ENCODE measurements around the gene PACRG. TPM values are rescaled to one million over a fixed set of nuclear protein-coding genes. Genes with fewer than 3 reads are reported as not detected.

PACRG gene
- total and polyA plus RNA-seq, 10 of the 15 experiments (the other 5 are each of a cell fraction or from before 2014, with no cell fraction given) = not detected

GRCh38 chr6:162998777-162999176, 271.0 kb downstream of the PACRG start:
- Histone ChIP-seq H3K27me3 (replicated peaks in 1 of 2; ENCODE audit: control insufficient read depth in 2 of 2, insufficient read depth in 2 of 2, low read length in 1 of 2) (no peaks in the 10 kb centered on the region), H3K27ac (ENCODE audit: control insufficient read depth, insufficient read depth) (no peak overlapping the region), H3K4me1 (ENCODE audit: control insufficient read depth, insufficient read depth, low read length) (peaks cover 14% of the 10 kb centered on the region; the same call in 1 of the 2 replicates), H2AFZ (ENCODE audit: control insufficient read depth, low read depth, low read length) (no peak overlapping the region), H3K9ac (ENCODE audit: control insufficient read depth, insufficient read depth, low read length) (no peak overlapping the region), H3K4me3 (no peak overlapping the region), H3K4me2 (ENCODE audit: control insufficient read depth, insufficient read depth) (no peak overlapping the region), H4K20me1 (ENCODE audit: control insufficient read depth, insufficient read depth) (no peaks in the 10 kb centered on the region), H3K9me3 (replicated peaks; ENCODE audit: control insufficient read depth, insufficient read depth, low read length) (no peaks in the 10 kb centered on the region; the same call in 2 of the 3 replicates), H3K79me2 (ENCODE audit: control insufficient read depth, insufficient read depth, low read length) (no peaks in the 10 kb centered on the region), H3K36me3 (ENCODE audit: control insufficient read depth in 2 of 2, insufficient read depth in 2 of 2, low read length in 1 of 2) (no peaks in the 10 kb centered on the region)
- no peak for ATAC-seq
- FAIRE-seq = no peak
- in situ Hi-C loops (cut with MboI) = no loop called here
- intact Hi-C loops (cut with micrococcal nuclease; ENCODE audit: unreplicated experiment) = no loop called here
- no peak for DNase-seq (ENCODE audit: low read depth, low spot score)
- RAD21 ChIA-PET (ENCODE audit: unreplicated experiment) = no interaction called here
- CTCF ChIA-PET = no interaction called here
- WGBS (ENCODE audit: insufficient coverage, insufficient replicate concordance, low lambda C conversion rate, missing lambda C conversion rate) = 10% methylated on average over 1 of the region's 1 CpG
- no peak for TF ChIP-seq ZBTB33 (IDR thresholded peaks at IDR 0.05)
- no peak for TF ChIP-seq RFX5 (IDR thresholded peaks at IDR 0.05; ENCODE audit: low read depth, low read length)
- TF ChIP-seq ZNF687 (IDR thresholded peaks at IDR 0.05) = no peak
- TF ChIP-seq IRF4 (IDR thresholded peaks at IDR 0.05; ENCODE audit: low read depth, low read length) = no peak
- no peak for TF ChIP-seq ZBTB4 (CRISPR knock-in tag; IDR thresholded peaks at IDR 0.05)
- TF ChIP-seq, protein P1, sequence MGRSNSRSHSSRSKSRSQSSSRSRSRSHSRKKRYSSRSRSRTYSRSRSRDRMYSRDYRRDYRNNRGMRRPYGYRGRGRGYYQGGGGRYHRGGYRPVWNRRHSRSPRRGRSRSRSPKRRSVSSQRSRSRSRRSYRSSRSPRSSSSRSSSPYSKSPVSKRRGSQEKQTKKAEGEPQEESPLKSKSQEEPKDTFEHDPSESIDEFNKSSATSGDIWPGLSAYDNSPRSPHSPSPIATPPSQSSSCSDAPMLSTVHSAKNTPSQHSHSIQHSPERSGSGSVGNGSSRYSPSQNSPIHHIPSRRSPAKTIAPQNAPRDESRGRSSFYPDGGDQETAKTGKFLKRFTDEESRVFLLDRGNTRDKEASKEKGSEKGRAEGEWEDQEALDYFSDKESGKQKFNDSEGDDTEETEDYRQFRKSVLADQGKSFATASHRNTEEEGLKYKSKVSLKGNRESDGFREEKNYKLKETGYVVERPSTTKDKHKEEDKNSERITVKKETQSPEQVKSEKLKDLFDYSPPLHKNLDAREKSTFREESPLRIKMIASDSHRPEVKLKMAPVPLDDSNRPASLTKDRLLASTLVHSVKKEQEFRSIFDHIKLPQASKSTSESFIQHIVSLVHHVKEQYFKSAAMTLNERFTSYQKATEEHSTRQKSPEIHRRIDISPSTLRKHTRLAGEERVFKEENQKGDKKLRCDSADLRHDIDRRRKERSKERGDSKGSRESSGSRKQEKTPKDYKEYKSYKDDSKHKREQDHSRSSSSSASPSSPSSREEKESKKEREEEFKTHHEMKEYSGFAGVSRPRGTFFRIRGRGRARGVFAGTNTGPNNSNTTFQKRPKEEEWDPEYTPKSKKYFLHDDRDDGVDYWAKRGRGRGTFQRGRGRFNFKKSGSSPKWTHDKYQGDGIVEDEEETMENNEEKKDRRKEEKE (IDR thresholded peaks at IDR 0.05) = no peak
- TF ChIP-seq NR2F1 (conservative IDR thresholded peaks at IDR 0.05) = no peak
- no peak for TF ChIP-seq LARP7 (IDR thresholded peaks at IDR 0.05)
- TF ChIP-seq ZNF24 (IDR thresholded peaks at IDR 0.05) = no peak
- TF ChIP-seq ZSCAN29 (IDR thresholded peaks at IDR 0.05) = no peak
- TF ChIP-seq JUND (IDR thresholded peaks at IDR 0.05; ENCODE audit: low read depth, low read length) = no peak
- TF ChIP-seq POLR2AphosphoS2 (IDR thresholded peaks at IDR 0.05; ENCODE audit: low read depth, low read length) = no peak
- TF ChIP-seq CHD1 (IDR thresholded peaks at IDR 0.05; ENCODE audit: low read depth, low read length) = no peak
- POLR2A ChIA-PET = no interaction called here
- SMC1A ChIA-PET (ENCODE audit: uncharacterized antibody, unreplicated experiment) = no interaction called here
- no TSS peak for BruUV-seq (replicated peaks)
